Transverse colon (tissue), 4 donors: ENCODE measurements around the gene AQP5. TPM values are rescaled to one million over a fixed set of nuclear protein-coding genes. Genes with fewer than 3 reads are reported as not detected.

ENCODE experiments used
- DNase-seq: peaks from one replicate; pipeline ENCODE4 v3.0.0-alpha.2; 2019
- H3K27ac ChIP-seq, 4 donors: fragments of 200-600 bp; sonication (generic); 2 replicates each; pipeline ENCODE4 v1.5.1; 2016 to 2018; ENCODE audit warnings: inconsistent platforms in 4 of 4
- H3K27me3 ChIP-seq: fragments of 200-600 bp; sonication (generic); 2 replicates; pipeline ENCODE4 v1.5.1; 2017; ENCODE audit warnings: inconsistent platforms
- H3K36me3 ChIP-seq, 4 donors: fragments of 200-600 bp; sonication (generic); 2 replicates each; pipeline ENCODE4 v1.5.1; 2017 to 2019; ENCODE audit warnings: inconsistent platforms in 4 of 4
- H3K4me1 ChIP-seq, 4 donors: fragments of 200-600 bp; sonication (generic); 2 replicates each; pipeline ENCODE4 v1.5.1; 2017 to 2020; ENCODE audit warnings: inconsistent platforms in 4 of 4
- H3K4me3 ChIP-seq, 4 donors: fragments of 200-600 bp; sonication (generic); 1 replicate in 1 of 4; 2 replicates in 3 of 4; pipeline versions ENCODE4 v1.5.1 to v1.6.1; 2017 to 2019; ENCODE audit warnings: inconsistent platforms in 4 of 4
- H3K9me3 ChIP-seq, 2 donors: fragments of 200-600 bp; sonication (generic); 2 replicates each; pipeline ENCODE4 v1.5.1; 2017 to 2019; ENCODE audit warnings: inconsistent platforms in 2 of 2
- EP300 ChIP-seq: sonication (generic); formaldehyde crosslinking; IDR thresholded peaks from one replicate; pipeline ENCODE4 v1.6.1; 2017; ENCODE audit warnings: antibody characterized with exemption, low read depth
- POLR2A ChIP-seq: fragments of 450-650 bp; IDR thresholded peaks from one replicate; pipeline ENCODE4 v1.6.1; 2016; ENCODE audit warnings: antibody characterized with exemption, mild to moderate bottlenecking, moderate library complexity
- POLR2AphosphoS5 ChIP-seq, 3 donors: sonication (generic); formaldehyde crosslinking; IDR thresholded peaks; one replicate each; pipeline ENCODE4 v1.6.1; 2016; ENCODE audit warnings: antibody characterized with exemption in 3 of 3
- WGBS, 2 donors: methylation state at CpG; one replicate each; pipeline ENCODE4 v1.1.5; 2018; ENCODE audit warnings: low coverage in 1 of 2; 5-methylcytosine and 5-hydroxymethylcytosine counted together
- in situ Hi-C, 4 donors: fragments of 200-750 bp; cut with MboI; loops; one replicate each; pipeline versions ENCODE4 v1.15.0 to v1.15.1; 2017; ENCODE audit warnings: low sequenced_read_pairs in 3 of 4, low pct_ligation_motif_present in 1 of 4, low pct_unique_long_range_greater_than_20kb in 1 of 4
- intact Hi-C: fragments of 100-400 bp; cut with DNase I; formaldehyde crosslinking; loops from one replicate; pipeline ENCODE4 v1.15.1; 2023; ENCODE audit warnings: low total_unique reads
- total RNA-seq, 4 donors: library from RNA; depleted of rRNA; stranded (reverse); fragments of >200 nt; gene quantifications; one replicate each; pipeline ENCODE4 v1.1.0, GENCODE V29; 2016
- TF ChIP-seq, protein P1 (sequence below), 5 experiments: fragments of 200-600 bp in 3 of 5; fragments of 450-650 bp in 2 of 5; sonication (generic) in 3 of 5; IDR thresholded peaks; 1 replicate in 2 of 5; 2 replicates in 3 of 5; pipeline ENCODE4 v1.5.1; 2016 to 2017; ENCODE audit warnings: antibody characterized with exemption in 5 of 5, inconsistent platforms in 3 of 5, mild to moderate bottlenecking in 2 of 5, moderate library complexity in 1 of 5

The AQP5 gene
- total RNA-seq, 4 donors from 2014 or later: not detected

DNA sequence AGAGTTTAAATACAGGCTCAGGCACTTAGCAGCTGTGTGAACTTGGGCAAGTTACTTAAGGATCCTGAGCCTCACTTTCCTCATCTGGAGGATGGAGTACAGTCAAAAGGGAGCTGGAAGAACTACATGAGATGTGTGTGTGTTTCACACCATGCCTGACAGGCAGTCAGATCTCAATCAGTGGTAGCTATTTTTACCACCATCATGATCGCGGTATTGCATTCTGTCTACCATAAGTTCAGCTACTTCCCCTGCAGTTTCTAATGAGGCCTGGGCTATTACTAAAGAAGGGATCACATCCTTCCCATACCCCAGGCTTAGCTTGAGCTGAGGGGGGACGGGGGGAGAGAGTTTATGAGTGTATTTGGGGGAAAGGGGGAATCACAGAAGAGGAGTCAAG, 18.1 kb downstream of the AQP5 start:
- Histone ChIP-seq H3K27me3 (no peaks in the 10 kb centered on the region), H3K4me3 (no peak overlapping the region), H3K27ac (no peak overlapping the region), H3K9me3 (no peaks in the 10 kb centered on the region), H3K36me3 (no peaks in the 10 kb centered on the region), H3K4me1 (peaks cover 0 to 29% (median 12%) of the 10 kb centered on the region in 4 donors)
- no peak for DNase-seq
- in situ Hi-C loops (loop anchor here in 1 of 4 donors (10.0 kb wide), 1 partner anchor 75 kb away; the partner anchor contains the start of gene ASIC1), intact Hi-C loops (no loop called here)
- no peak for TF ChIP-seq POLR2A
- no peak for TF ChIP-seq EP300
- TF ChIP-seq POLR2AphosphoS5 (IDR thresholded peaks at IDR 0.05): no peak
- TF ChIP-seq, protein P1, sequence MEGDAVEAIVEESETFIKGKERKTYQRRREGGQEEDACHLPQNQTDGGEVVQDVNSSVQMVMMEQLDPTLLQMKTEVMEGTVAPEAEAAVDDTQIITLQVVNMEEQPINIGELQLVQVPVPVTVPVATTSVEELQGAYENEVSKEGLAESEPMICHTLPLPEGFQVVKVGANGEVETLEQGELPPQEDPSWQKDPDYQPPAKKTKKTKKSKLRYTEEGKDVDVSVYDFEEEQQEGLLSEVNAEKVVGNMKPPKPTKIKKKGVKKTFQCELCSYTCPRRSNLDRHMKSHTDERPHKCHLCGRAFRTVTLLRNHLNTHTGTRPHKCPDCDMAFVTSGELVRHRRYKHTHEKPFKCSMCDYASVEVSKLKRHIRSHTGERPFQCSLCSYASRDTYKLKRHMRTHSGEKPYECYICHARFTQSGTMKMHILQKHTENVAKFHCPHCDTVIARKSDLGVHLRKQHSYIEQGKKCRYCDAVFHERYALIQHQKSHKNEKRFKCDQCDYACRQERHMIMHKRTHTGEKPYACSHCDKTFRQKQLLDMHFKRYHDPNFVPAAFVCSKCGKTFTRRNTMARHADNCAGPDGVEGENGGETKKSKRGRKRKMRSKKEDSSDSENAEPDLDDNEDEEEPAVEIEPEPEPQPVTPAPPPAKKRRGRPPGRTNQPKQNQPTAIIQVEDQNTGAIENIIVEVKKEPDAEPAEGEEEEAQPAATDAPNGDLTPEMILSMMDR (IDR thresholded peaks at IDR 0.05): no peak
- WGBS, 2 donors: 81 to 100% methylated on average over 1 to 3 of the region's 3 CpGs

DNA sequence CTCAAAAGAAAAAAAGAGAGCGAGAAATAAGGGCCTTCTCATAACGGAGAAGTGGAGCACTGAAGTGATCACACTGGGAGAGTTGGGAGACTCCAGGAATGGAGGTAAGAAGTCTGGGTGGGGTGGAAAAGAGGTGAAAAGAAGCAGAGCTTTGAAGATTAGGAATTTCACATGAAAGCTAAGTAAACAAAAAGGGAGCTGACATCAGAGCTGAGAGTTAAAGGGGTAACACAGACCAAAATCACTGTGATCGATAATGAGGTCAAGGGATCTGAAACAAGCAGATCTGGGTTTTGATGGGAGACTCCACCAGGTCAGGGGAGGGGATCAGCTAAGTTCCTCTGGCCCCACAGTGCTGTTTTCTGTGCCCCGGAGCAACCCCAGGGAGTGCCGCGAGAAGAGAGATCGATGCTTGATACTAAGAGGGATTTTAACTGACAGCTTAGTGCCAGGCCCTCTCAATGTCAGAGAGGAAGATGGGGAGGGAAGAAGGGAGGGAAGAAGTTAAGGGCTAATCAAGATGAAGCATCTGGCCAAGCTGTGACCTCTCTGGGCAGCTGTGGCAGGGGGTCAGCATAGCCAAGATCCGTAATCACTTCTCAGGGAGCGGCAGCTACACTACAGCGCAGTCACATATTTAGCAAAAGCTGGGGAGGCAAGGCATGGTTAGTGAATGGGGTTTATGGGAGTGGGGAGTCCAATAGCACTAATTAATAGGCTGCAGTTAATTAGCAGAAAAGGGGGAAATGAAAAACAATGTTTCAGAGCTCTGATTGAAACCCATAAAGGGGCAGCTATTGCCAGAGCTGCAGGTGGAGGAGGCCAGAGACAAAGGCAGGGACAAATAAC, 19.1 kb downstream of the AQP5 start:
- 94% methylated on average over 3 to 10 of the region's 10 CpGs for WGBS, 2 donors

DNA sequence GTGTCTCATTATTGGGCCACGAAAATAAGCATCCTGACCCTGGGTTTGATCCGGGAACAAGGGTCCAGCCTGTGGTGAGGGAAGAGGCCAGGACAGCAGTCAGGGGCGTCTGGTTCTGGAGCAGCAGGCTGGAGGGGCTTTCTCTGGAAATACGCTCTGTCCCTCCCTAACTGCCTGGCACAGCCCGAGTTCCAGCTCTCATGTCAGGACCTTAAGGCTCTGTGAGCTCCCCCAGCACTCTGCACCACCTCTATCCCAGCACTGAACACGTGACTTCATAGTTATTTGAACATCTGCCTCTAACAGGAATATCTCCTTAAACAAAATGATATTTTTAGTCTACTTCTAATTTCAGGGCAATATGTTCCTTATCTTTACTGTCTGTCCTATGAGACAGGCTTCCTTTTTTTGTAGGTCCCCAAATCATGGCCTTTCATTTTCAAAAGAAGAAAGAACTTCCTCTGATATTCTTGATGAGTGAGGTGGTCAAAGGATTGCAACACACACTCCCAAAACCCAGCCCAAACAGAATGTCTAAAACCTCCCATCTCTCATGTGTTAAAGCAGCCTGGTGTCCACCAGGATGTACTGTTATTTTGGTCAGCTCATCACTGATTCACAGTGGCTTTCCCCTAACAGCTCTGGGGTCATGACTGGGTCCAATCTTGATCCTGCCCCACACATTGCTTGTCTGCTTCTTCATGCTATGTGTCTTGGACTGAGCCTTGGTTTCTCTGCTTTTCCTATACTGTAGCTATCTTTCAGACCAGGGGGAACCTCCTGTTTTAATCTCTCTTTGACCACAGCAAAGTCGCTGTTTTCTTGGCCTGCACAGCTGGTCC, 20.8 kb downstream of the AQP5 start:
- peak overlapping the region in 2 of 4 donors; percentile 26 to 58 for H3K27ac ChIP-seq
- intact Hi-C loops: no loop called here
- DNase-seq: no peak
- in situ Hi-C loops: no loop called here
- H3K4me1 ChIP-seq: peaks cover 0 to 27% (median 9%) of the 10 kb centered on the region in 4 donors
- no peaks in the 10 kb centered on the region for H3K27me3 ChIP-seq
- no peaks in the 10 kb centered on the region for H3K9me3 ChIP-seq
- TF ChIP-seq, protein P1 (IDR thresholded peaks at IDR 0.05): no peak
- TF ChIP-seq EP300 (no peak), POLR2AphosphoS5 (IDR thresholded peaks at IDR 0.05) (no peak), POLR2A (no peak)
- no peaks in the 10 kb centered on the region for H3K36me3 ChIP-seq
- 80 to 84% methylated on average over 1 to 7 of the region's 7 CpGs for WGBS, 2 donors
- no peak overlapping the region for H3K4me3 ChIP-seq

More for the DNA sequence above, 19.1 kb downstream of the AQP5 start:
- DNase-seq: no peak
- Histone ChIP-seq H3K27me3 (no peaks in the 10 kb centered on the region), H3K27ac (no peak overlapping the region), H3K36me3 (no peaks in the 10 kb centered on the region), H3K9me3 (no peaks in the 10 kb centered on the region), H3K4me1 (peaks cover 0 to 21% (median 9%) of the 10 kb centered on the region in 4 donors), H3K4me3 (no peak overlapping the region)
- TF ChIP-seq POLR2AphosphoS5 (IDR thresholded peaks at IDR 0.05): no peak
- TF ChIP-seq, protein P1 (IDR thresholded peaks at IDR 0.05): no peak
- no peak for TF ChIP-seq POLR2A
- no peak for TF ChIP-seq EP300
- intact Hi-C loops (no loop called here), in situ Hi-C loops (no loop called here)

DNA sequence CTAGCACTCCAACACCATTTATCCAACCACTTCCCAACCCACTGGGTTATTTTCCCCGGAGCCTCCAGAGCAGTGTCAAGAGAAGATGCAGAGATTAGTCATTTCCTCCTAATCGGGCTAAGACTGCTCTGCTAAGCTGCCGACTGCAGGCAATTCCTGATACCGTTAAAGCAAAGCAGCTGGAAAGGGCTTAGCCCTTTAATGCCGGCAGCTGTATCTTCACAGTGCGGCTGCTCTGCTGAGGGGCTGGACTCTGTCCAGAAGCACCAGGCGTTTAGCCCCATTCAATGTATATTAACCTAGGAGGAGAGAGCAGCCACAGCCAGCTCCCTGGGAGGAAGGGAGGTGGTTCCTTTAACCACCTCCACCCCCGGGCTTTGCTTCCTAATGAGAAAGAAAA, 22.2 kb downstream of the AQP5 start:
- intact Hi-C loops (no loop called here), in situ Hi-C loops (no loop called here)
- Histone ChIP-seq H3K27ac (peak overlapping the region; percentile 6 to 29 (median 18)), H3K4me1 (peaks cover 0 to 33% (median 9%) of the 10 kb centered on the region in 4 donors), H3K4me3 (no peak overlapping the region), H3K9me3 (no peaks in the 10 kb centered on the region), H3K27me3 (no peaks in the 10 kb centered on the region), H3K36me3 (no peaks in the 10 kb centered on the region)
- no peak for TF ChIP-seq POLR2AphosphoS5 (IDR thresholded peaks at IDR 0.05)
- no peak for TF ChIP-seq POLR2A
- TF ChIP-seq EP300: no peak
- TF ChIP-seq, protein P1 (IDR thresholded peaks at IDR 0.05): no peak
- DNase-seq: no peak
- 0 to 19% methylated on average over 1 to 8 of the region's 8 CpGs for WGBS, 2 donors
